ENCODE measurements around the gene CDA. TPM values are rescaled to one million over a fixed set of nuclear protein-coding genes. Genes with fewer than 3 reads are reported as not detected.

CDA gene
- total RNA-seq, 2 donors from 2014 or later: 5.0 to 9.1 TPM

- intact Hi-C loops (cut with DNase I): no loop called here
Observed at GRCh38 chr1:20666146-20666545, 77.2 kb downstream of the CDA start.

GRCh38 chr1:20666804-20667203 is 77.9 kb downstream of the CDA start:
- DNase-seq (ENCODE audit: low spot score): no peak
- intact Hi-C loops (cut with DNase I): no loop called here

More at GRCh38 chr1:20666146-20666545, 77.2 kb downstream of the CDA start:
- DNase-seq (ENCODE audit: low spot score): no peak

Other genes starting within 250 kb of the CDA start
- 10 to 100 TPM; 12.3 to 22.9 TPM for gene CAMK2N1, start 102.9 kb upstream of the CDA start, total RNA-seq
- 10 to 100 TPM; 20.9 to 21.7 TPM for gene MUL1, start 80.9 kb upstream of the CDA start, total RNA-seq
- 1 to 10 TPM; 1.2 to 3.9 TPM for gene FAM43B, start 36.5 kb upstream of the CDA start, total RNA-seq
- gene PINK1, start 44.4 kb downstream of the CDA start, total RNA-seq: 10 to 100 TPM; 64.8 to 95.9 TPM
- gene DDOST, start 72.3 kb downstream of the CDA start, total RNA-seq: 100 to 1,000 TPM; 118 to 164 TPM
- gene KIF17, start 128.9 kb downstream of the CDA start, total RNA-seq: 1 to 10 TPM; 2.9 to 3.2 TPM
- 1 to 10 TPM in 1 of 2 donors, under 1 TPM in 1; 0.14 to 2.1 TPM for gene SH2D5, start 143.6 kb downstream of the CDA start, total RNA-seq
- gene HP1BP3, start 198.2 kb downstream of the CDA start, total RNA-seq: 100 to 1,000 TPM; 149 to 164 TPM